GM12874 (cell line): ENCODE results near the gene EIF4G2.

Source experiments
- CTCF ChIP-seq: IDR thresholded peaks from 2 replicates; pipeline ENCODE4 v1.5.1; 2011; ENCODE audit warnings: low read depth, mild to moderate bottlenecking, control low read depth, low read length, moderate library complexity; ENCODE audit not compliant: insufficient read depth

Gene EIF4G2

GRCh38 chr11:10808553-10809372 is at the start of gene EIF4G2:
Gene EIF4G2 (minus strand): TSS chr11:10808926.
- TF ChIP-seq CTCF = no peak

- TF ChIP-seq CTCF = 0 out of 2 replicates have a peak, but pooled peaks have one; percentile 13
Measured at GRCh38 chr11:10857709-10858438, 49.1 kb upstream of the EIF4G2 start, which contains the start of gene ZBED5. Gene ZBED5 (minus strand): TSS chr11:10858053. CDS start chr11:10854945, 3,108 bp downstream.

- no peak for TF ChIP-seq CTCF
Measured at GRCh38 chr11:10857459-10857708, 48.7 kb upstream of the EIF4G2 start.

GRCh38 chr11:10856689-10857458 is 48.1 kb upstream of the EIF4G2 start:
- no peak for TF ChIP-seq CTCF

- TF ChIP-seq CTCF = no peak
Measured at GRCh38 chr11:10855295-10855694, 46.6 kb upstream of the EIF4G2 start.

- TF ChIP-seq CTCF = no peak
Measured at GRCh38 chr11:10847960-10848860, 39.5 kb upstream of the EIF4G2 start.

GRCh38 chr11:10846660-10847059 is 37.9 kb upstream of the EIF4G2 start:
- TF ChIP-seq CTCF = no peak
